ENCODE results near the gene ABLIM2. TPM values are rescaled to one million over a fixed set of nuclear protein-coding genes. Genes with fewer than 3 reads are reported as not detected.

Gene ABLIM2
- total and polyA plus RNA-seq, 2 of the 13 experiments (the other 11 are each of a cell fraction or from before 2014, with no cell fraction given), result 0.20 to 0.37 TPM

DNA sequence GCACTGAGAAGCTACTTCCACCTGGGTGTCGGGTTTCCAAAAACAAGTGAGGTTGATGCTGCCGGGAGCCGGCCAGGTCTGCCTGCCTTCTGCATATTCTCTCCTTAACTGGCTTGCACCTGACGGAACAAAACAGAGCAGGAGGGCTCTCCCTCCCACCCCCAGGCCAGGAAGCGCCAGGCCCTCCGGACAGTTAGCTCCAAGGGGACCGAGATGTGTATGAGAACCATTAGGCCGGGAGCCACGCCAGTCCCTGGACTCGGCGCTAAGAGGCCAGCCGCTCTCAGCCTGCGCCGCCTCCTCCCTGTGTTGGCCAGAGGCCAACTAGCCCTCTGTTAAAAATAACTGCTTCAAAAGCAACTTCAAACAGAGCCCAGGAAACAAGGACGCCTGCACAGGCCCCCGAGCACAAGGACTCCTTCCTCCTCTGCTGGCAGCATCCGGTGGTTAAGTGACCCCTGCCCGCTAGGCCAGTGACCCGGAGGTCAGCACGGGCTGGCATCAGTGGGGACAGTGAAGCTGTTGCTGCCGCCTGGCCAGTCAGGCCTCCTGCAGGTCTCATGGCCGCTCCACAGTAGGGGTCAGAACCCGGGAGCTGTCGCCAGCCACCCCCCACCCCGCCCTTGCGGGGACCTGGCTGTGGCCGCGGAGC, 107.9 kb downstream of the ABLIM2 start (continued):
- TF ChIP-seq BRF2 (CRISPR knock-in tag; IDR thresholded peaks at IDR 0.05) (no peak), ZNF503 (CRISPR knock-in tag; IDR thresholded peaks at IDR 0.05) (peak; percentile 80; the same call in 1 of the 2 replicates), SNRNP70 (IDR thresholded peaks at IDR 0.05; ENCODE audit: low read depth, low read length) (no peak), U2AF2 (IDR thresholded peaks at IDR 0.05; ENCODE audit: low read depth, low read length) (no peak), RXRB (CRISPR knock-in tag; IDR thresholded peaks at IDR 0.05; ENCODE audit: borderline replicate concordance) (peak; percentile 99), AGO2 (optimal IDR thresholded peaks at IDR 0.05; ENCODE audit: low read depth, low read length) (no peak), ZIK1 (CRISPR knock-in tag; IDR thresholded peaks at IDR 0.05; ENCODE audit: borderline replicate concordance, low read depth) (no peak), ZNF337 (CRISPR knock-in tag; IDR thresholded peaks at IDR 0.05; ENCODE audit: borderline replicate concordance, low read depth) (no peak), ZNF772 (CRISPR knock-in tag; IDR thresholded peaks at IDR 0.05) (no peak; the same call in 1 of the 2 replicates), ZNF792 (CRISPR knock-in tag; IDR thresholded peaks at IDR 0.05) (peak; percentile 63; the same call in 1 of the 2 replicates), U2AF1 (optimal IDR thresholded peaks at IDR 0.05; ENCODE audit: low read depth, low read length) (no peak), ZNF703 (CRISPR knock-in tag; IDR thresholded peaks at IDR 0.05; ENCODE audit: borderline replicate concordance) (no peak), ZKSCAN1 (IDR thresholded peaks at IDR 0.05; ENCODE audit: low read length) (no peak), ELF1 (CRISPR knock-in tag; IDR thresholded peaks at IDR 0.05) (peak; percentile 57; the same call in 1 of the 2 replicates), ZNF460 (CRISPR knock-in tag; IDR thresholded peaks at IDR 0.05; ENCODE audit: borderline replicate concordance) (no peak; the same call in 1 of the 2 replicates), ONECUT2 (CRISPR knock-in tag; IDR thresholded peaks at IDR 0.05) (no peak), RELA (CRISPR knock-in tag; IDR thresholded peaks at IDR 0.05) (no peak), KDM2A (CRISPR knock-in tag; IDR thresholded peaks at IDR 0.05; ENCODE audit: borderline replicate concordance, low read depth) (peak; percentile 74; the same call in 1 of the 2 replicates)
- TF ChIP-seq, protein P1, sequence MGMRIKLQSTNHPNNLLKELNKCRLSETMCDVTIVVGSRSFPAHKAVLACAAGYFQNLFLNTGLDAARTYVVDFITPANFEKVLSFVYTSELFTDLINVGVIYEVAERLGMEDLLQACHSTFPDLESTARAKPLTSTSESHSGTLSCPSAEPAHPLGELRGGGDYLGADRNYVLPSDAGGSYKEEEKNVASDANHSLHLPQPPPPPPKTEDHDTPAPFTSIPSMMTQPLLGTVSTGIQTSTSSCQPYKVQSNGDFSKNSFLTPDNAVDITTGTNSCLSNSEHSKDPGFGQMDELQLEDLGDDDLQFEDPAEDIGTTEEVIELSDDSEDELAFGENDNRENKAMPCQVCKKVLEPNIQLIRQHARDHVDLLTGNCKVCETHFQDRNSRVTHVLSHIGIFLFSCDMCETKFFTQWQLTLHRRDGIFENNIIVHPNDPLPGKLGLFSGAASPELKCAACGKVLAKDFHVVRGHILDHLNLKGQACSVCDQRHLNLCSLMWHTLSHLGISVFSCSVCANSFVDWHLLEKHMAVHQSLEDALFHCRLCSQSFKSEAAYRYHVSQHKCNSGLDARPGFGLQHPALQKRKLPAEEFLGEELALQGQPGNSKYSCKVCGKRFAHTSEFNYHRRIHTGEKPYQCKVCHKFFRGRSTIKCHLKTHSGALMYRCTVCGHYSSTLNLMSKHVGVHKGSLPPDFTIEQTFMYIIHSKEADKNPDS (CRISPR knock-in tag; IDR thresholded peaks at IDR 0.05), result no peak
- TF ChIP-seq, protein P2, sequence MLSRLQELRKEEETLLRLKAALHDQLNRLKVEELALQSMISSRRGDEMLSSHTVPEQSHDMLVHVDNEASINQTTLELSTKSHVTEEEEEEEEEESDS (CRISPR knock-in tag; IDR thresholded peaks at IDR 0.05; ENCODE audit: borderline replicate concordance), result no peak
- TF ChIP-seq, protein P3, sequence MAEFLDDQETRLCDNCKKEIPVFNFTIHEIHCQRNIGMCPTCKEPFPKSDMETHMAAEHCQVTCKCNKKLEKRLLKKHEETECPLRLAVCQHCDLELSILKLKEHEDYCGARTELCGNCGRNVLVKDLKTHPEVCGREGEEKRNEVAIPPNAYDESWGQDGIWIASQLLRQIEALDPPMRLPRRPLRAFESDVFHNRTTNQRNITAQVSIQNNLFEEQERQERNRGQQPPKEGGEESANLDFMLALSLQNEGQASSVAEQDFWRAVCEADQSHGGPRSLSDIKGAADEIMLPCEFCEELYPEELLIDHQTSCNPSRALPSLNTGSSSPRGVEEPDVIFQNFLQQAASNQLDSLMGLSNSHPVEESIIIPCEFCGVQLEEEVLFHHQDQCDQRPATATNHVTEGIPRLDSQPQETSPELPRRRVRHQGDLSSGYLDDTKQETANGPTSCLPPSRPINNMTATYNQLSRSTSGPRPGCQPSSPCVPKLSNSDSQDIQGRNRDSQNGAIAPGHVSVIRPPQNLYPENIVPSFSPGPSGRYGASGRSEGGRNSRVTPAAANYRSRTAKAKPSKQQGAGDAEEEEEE (CRISPR knock-in tag; IDR thresholded peaks at IDR 0.05; ENCODE audit: borderline replicate concordance), result no peak

Measured in HepG2 (cell line).